Activated effector memory CD4-positive, alpha-beta T cell treated with Interleukin-2 at 50 U/mL for 16 hours (primary cell): ENCODE measurements around the gene RARG.

Source experiments
- DNase-seq: peaks from one replicate; pipeline ENCODE4 v3.0.0-alpha.2; 2020

RARG gene

DNA sequence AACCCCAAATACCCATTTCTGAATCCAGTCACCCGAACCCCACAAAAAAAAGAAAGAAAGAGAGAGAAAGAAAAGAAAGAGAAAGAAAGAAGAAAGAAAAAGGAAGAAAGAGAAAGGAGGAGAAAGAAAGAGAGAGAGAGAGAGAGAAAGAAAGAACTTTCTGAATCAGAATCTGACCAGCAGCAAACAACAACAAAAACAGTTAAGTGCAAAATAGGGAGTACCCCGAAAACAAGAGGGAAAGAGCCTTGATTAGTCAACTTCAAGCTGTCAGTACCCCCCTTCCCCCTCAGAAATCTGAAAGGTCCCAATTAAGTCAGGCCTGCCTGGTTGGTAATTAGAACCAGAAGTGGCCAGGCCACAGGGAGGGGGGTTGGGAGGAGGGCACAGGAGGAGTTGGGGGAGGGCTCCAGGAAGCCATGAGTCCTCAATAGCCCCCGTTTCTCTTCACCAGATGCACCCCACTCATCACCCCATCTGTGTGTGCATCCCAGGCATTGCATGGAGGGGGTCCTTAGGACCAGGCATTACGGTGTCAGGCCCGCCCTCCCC lies 9.8 kb downstream of the RARG start:
- no peak for DNase-seq

DNA sequence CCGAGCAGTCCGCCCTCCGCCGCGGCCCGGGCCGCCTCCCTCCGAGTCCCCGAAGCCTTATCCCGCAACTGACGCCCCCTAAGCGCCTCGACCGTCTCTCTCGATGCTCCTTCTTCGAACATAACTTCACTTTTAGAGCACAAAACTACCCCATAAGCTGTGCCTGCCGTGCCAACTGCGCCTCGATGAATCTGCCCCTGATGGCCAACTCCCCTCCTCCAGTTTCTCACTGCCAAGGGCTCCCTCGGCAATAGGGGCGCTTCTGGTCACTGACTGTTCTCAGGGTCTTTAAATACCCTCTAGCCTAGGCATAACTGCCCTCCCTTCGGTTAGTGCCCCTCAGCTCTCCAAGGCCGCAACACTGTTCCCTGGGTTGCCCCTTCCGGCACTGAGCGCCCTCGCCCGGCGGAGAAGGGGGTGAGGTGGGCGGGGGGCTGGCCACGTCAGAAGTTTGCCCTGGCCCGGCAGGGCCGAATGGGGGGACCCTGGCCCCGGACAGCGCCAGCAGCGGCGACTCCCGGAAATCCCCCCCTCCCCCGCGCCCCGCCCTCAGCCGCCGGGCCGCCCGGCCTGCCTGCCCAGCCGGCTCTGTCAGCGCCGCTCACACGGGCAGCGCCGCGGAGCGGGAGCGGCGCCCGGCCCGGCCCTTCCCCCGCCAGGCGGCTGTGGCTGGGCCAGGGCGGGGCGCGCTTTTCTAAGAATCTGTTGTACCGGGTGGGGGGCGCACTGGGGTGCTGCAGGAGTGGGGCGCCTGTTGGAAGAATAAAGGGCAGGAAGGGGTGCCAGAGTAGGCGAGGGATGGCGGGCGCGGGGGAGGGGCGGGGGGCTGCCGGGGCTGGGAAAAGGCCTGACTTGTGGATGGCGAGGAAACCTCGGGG lies 10.6 kb downstream of the RARG start:
- DNase-seq = peak; percentile 52

DNA sequence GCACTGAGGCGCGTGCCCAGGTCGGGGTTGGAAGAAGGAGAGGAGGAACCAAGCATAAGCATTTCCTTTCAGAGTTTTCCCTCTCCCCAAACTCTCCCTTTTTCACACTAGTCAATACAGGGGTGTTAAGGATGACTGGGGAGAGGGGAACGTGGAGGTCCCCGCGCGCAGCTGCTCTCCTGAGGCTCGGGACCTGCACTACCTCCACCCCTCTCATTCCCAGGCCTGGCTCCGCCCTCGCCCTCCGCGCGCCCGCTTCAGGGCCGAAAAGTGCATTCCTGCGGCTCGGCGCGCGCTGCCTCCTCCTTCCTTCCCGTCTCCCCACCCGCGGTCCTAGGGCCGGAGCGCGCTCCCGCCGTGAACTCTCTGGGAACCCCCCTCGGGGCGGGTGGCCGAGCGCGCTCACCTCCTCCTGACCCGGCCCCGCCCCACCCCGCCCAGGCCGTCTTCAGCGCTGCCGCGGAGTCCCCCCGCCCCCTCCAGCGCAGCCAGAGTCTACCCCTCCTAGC lies 11.3 kb downstream of the RARG start:
- DNase-seq = peak; percentile 73

DNA sequence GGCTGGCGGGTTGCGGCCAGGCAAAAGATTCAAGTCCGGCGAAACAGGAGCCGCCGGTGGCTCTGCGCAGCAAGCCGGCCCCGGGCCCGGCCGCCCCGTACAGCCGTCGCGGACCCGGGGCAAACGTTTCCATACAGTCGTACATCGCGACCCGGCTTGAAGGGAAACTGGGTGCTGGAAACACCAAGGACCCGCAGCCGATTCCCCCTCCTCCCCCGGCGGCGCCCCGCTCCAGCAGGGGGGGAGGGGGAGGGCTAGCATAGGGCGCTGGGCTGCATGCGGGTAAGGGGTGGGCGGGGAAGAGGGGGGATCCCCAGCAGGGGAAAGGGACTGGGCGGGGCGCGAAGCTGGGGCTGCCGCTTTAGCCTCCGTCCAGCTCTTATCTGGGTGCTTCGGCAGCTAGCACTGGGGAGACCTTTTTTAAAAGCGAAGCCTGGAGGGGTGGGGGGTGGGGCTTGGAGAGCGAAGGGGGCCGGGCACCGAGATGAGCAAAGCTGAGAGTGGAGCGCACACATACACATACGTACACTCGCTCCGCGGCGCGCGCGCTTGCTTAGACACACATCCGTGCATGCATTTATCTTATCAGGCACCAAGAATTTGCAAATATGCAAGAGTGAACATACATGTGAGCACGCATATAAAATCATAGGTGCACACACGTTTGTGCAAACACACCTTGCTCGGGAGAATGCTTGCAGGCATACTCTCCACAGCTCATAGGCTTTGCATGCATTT lies 11.9 kb downstream of the RARG start:
- DNase-seq = peak; percentile 77

DNA sequence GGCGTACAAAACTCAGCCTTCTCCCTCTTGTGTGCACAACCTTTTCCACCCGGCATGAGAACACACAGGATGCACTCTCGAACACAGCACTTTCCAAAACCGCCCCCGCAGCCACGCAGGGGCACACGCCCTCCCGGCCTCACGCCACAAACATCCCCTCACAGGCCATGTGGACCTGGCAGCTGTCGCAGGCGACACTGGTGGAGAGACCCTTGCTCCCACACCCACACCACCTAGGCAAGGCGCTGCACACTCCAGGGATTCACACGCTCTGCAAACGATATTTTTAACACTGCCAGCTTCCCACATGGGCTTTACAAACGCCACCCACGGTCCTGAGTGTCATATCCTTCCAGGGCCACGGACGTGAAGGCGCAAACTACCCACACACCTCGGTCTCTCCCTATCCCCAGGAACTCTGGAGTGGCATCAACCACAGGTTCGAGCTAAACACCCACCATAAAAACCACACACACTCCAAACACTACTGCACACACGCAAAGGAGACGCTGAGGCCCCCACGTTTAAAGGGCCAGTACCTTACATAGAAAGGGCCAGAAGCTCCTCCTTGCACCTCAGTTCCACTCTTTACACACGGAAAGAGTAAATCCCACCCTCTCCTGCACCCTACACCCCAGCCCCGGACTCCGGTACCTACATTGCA lies 12.6 kb downstream of the RARG start:
- DNase-seq = peak; percentile 50

DNA sequence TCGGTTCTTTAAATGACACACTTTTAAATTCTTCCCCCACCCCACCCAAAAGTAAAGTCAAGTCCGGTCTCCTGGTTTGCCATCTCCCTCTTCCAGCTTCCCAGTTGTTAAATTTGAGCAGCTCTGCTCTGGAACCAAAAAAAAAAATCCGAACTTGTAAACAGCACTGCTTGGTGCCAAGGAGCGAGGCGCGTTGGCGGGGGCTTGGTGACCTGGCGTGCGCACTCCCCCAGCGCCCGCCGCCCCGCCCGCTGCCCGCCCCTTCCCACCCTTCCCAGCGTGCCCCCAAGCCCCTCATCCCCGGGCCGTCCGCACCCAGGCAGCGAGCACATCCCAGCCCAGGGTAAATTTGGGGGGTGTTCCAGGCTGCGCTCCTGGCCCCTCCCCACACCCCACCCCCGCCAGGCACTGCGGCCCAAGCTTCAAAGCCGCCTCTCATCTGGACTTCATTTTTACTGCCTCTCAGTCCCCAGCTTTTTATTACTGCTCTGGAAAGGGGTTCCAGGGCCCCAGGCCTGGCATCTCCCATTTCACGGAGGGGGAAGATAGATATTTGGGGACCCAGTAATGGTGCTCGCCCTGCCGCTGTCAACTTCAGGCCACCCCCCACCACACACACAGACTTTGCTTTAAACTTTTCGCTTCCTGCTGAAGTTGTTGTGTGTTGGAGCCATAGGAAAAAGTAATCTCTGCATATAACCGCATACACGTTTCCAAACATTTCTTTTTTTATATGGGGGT lies 13.3 kb downstream of the RARG start:
- DNase-seq = no peak

DNA sequence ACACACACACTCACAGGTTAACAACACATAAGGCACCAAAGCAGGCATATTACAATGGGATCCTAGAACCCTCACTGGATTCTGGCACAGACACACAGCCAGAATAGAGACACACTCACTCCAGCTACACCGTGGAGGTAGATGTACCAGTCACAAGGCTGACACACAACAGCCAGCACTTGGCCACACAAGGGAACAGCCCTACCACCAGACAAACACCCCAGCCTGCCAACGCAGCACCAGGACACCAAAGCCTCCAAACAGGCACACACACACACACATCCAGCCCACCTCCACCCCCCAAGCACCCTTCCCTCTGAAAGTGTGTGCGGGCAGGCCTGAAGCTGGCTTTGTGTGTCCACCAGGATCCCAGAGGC lies 14.1 kb downstream of the RARG start:
- DNase-seq = no peak

DNA sequence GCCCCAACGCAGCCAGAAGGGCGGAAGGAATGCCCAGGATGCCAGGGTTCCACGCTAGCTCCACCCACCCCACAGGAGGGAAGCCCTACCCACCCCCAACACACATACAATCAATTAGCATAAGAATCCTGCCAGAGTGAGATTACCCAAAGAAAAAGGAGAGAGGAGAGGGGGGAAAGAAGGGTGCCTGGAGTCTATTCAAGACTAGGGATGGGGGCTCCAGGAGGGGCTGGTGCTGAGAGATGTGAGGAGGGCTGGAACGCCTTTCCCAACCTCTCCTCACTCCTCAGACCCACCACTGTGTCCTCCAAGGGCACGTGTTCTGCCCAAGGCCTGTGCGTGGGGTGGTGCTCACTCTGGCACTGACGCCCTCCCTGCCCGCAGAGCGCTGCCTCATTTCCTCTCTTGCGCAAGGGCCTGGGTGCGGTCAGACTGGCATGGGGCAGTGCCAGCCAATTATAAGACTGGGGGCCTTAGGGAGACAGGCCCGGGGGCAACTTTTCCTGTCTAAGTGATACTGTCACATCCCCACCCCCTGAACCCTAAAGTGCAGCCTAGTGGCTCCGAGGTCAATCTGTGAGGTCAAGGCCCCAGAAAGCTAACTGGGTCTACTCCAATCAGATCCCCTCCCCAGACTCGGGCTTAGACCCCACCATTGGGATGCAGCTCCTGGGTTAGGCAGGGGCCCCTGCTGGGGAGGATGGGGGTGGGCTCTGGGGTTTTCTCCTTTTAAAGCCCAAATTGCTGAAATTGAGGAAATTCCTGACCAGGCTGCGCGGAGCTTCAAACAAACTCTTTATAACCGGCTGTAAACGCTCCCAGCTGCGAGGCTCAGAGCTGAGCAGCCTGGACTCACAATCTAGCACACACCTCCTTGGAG lies 14.7 kb downstream of the RARG start:
- DNase-seq = no peak

DNA sequence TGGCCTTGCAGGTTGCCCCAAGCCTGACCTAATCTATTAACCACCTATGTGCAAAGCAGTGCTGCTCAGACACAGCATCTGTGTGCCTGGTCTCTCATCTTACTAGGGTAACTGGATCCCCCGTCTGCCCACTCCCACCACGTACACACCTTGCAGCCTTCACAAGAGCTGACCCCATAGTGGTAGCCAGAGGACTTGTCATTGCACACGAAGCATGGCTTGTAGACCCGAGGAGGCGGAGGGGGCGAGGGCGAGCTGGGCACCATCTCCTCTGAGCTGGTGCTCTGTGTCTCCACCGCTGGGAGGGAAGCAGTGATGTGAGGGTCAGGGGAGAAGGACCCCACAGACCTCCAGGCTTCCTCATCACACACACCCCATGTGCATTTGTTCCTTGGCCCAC lies 16.5 kb downstream of the RARG start:
- no peak for DNase-seq

DNA sequence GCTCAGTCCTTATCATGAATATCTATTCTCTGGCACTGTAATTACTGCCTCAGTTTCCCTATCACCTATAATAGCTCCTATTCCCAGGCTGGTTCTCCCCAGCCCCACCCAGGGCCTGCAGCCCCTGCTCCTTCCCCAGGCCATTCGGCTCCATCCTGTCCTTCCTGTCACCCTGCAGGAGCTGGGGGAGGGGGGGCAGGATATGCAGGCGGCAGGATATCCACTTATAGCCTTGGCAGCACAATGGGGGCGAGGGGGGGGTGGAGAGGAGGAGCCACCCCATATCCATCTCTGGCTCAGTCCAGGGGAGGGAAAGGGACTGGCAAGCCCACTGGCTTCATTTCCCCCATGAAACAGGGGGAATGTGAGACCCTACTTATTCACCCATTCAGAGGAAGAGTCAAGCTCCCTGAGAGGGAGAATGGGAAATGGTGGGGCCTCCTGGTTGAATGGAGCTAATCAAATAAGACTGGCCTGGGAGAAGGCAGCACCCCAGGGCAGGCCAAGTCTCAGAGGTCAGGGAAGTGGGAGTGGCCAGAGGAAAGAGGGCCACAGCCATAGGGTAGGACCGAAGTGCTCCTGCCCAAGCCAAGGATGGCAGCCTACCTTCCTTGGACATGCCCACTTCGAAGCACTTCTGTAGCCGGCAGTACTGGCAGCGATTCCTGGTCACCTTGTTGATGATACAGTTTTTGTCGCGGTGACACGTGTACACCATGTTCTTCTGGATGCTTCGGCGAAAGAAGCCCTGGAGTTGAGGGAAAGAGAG lies 17.1 kb downstream of the RARG start:
- no peak for DNase-seq

DNA sequence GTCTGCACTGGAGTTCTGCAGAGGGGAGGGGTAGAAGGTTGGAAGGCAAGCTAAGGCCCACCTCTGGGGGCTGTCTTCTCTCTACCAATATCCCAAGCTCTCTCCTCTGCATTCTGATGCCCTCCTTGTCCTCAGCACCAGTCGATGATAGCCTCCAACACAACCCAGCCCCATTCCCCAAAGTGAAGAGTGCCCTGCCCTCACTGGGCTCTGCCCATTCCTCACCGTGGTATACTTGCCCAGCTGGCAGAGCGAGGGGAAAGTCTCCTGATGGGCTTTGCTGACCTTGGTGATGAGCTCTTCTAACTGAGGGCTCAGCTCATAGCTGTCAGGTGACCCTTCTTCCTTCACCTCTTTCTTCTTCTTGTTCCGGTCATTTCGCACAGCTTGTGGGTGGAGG lies 17.8 kb downstream of the RARG start:
- DNase-seq = no peak

DNA sequence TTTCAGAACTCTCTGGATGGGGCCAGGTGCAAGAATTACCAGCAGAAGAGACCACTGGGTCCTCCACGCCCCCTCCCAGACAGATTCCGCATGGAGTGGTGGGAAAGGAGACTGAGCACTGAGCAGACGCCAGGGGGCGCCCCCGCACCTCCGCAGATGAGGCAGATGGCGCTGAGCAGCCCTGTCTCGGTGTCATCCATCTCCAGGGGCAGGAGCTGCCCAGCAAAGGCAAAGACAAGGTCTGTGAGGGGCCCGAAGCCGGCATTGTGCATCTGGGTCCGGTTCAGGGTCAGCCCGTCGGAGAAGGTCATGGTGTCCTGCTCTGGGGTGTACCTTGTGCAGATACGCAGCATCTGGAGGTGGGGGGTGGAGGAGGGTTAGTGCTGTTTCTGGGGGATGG lies 18.7 kb downstream of the RARG start:
- peak; percentile 70 for DNase-seq

DNA sequence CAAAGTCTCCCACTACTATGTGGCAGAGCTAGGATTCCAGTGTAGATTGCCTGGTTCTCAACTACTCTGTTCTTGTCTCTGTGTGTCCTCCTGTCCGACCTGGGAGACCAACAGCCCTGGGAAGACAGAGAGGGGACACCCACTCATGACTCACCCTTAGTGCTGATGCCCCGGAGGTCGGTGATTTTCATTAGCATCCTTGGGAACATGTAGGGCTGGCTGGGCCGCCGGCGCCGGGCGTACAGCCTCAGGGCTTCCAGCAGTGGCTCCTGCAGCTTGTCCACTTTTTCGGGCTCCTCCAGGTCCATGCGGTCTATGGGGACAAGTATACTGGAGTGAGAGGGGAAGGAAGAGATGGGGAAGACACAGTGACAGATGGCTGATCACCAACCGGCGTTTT lies 19.1 kb downstream of the RARG start:
- DNase-seq = no peak

DNA sequence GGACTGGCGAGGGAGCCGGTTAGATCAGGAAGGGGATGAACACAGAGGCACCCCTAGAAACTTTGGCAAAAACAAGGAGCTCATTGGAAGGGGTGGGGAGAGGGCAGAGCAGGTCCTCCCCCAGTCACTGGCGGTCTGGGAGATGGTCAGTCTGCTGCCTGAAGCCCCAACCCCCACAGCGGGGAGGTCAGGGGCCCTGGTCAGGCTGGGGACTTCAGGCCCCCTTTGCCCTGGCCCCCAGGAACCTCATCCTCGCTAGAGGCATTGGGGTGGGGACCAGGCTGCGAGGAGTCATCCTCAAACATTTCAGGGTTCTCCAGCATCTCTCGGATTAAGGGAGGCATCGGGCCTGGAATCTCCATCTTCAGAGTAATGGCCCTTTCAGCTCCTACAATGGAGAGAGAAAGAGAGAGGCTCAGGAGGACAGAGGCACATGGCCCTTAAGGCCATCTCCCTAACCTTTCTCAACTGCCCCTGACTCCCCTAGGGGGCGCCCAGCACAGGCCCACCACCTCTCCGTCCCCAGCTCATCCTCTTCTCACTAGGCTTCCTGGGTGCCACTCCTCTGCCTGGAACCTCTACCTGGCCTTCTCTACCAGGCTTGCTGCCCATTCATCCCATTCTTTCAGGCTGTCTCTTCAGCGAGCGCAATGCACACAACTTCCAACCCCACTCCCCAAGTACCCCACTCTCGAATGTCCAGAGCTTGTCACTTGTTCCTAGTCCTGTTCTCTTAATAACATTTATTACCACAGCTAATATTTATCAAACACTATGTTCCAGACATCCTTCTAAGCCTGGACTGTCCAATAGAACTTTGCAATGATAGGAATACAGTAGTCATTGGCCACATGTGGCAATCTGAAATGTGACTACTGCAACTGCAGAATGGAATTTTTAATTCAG lies 20.3 kb downstream of the RARG start:
- DNase-seq = no peak

DNA sequence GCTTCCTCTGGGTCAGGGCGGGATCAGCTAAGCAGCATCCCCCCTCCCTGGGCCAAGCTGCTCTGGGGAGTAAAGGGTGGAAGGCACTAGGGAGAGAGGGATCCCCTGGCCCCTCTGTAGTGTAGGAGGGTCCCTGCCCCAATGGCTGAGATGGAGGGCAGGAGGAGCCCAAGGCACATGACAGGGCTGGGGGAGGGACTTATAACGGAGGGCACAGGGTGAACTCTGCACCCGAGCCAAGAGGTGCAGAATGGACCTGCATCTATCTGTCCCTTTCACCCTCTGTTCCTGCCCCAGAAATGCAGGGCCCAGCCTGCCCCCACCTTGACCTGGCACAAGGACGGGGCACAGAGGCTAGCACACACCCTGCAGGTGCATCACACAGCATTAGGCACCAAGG lies 21.2 kb downstream of the RARG start:
- DNase-seq = no peak

DNA sequence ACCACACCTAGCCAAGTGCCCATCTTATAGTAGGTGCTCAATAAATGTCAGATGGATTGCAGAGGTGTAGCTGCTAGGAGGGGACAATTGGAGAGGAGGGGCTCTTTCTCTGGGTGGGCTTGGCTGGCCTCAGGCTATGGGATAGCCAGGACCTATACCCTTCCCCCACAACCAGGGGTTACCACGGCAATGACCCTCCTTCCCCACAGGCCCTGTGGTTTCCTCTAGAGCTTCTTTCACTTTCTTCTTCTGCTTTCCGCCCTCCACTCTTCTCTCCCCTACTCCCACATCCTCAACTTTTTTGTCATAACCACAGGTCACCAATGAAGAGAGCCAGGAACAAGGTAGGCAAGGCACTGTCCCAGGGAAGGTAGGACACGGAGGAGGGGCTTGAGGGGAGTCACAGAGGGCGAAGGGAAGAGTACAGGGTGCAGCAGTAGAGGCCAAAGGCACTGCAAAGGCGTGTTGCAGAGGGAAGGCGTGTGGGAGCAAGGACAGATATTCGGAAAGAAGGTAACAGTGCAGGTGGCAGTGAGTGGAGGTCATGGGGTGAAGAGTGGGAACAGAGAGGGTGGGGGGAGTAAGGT lies 23.0 kb downstream of the RARG start:
- no peak for DNase-seq

DNA sequence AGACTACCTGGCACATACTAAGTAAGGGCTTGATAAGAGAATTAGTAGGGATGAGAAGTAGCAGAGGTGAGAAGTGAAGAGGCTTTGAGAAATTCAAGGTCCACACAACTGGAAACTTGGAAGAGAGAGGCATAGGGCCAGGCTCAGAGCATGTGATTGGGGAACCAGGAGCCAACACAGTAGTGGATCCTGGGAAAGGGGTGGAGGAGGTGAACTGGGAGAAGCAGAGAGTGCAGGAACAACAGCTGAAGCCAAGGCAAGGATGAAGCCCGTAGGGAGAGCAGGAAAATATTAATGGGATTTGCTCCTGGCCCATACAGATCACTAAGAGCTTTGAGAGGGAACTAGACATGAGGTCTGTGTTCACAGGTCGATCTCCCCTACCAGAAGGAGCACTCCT lies 23.6 kb downstream of the RARG start:
- DNase-seq = no peak

DNA sequence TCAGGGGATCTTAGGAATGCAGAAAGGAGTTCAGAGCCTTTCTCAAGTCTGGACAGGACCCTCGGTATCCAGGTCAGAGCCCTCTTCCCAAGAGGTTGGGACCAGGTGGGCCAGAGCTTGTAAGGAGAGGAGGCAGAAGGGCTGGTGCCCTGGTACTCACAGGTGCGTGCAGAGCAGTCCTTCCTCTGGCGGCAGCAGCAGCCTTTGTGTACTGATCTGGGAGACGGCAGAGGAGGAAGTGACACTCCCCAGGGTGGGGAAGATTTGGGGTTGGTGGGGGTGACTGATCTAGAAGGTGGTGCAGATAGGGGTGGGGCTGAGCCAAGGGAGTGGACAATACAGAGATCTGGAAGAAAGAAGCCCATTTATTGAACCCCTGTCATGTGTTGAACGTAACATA lies 25.0 kb downstream of the RARG start, which contains the start of gene ITGB7:
TSS of gene ITGB7 (minus strand) at position 210 of the 400 bp plus-strand sequence. CDS start 6,808 bp downstream, outside the sequence.
- DNase-seq = peak; percentile 74
